Measurements from ENCODE around the gene ANKRD33B. TPM values are rescaled to one million over a fixed set of nuclear protein-coding genes. Genes with fewer than 3 reads are reported as not detected.

Gene ANKRD33B
- total RNA-seq, 1 experiment from 2014 or later, result 10.9 TPM

DNA sequence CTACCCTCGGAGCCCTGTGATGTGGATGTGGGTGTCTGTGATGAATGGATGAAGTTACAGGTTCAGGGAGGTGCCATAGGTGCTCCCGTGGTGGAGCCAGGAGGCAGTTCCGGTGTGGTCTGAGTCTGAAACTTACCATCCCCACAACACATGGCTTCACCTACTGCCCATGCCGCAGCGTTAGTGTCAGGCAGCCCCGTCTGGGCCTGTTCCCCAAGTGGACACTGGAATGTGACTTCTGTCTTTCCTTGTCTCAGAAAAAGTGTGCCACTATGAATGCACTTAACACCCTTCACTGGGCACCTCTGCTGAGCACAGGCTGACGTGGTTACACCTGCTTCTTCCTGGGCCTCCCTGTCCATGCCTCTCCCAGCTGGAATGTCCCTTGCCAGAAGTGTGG lies 8.6 kb downstream of the ANKRD33B start:
- Histone ChIP-seq H3K4me2 (ENCODE audit: low read length) (no peak overlapping the region), H3K4me1 (ENCODE audit: control insufficient read depth in 1 of 2, insufficient read depth in 2 of 2, low read length in 2 of 2) (peaks cover 2 to 26% of the 10 kb centered on the region in 2 experiments; a peak in 2 of 4 replicates), H3K9me2 (ENCODE audit: insufficient read depth) (no peaks in the 10 kb centered on the region), H3K27ac (ENCODE audit: low read depth, low read length) (no peak overlapping the region), H3K9ac (ENCODE audit: low read length) (no peak overlapping the region), H3K36me3 (ENCODE audit: control insufficient read depth in 1 of 2, insufficient read depth in 2 of 2, low read length in 2 of 2) (0 out of 4 replicates have a peak, but pooled peaks cover 0 to 6% of the 10 kb centered on the region in 2 experiments), H2AFZ (ENCODE audit: low read depth, low read length, poor library complexity, severe bottlenecking) (no peak overlapping the region), H3K27me3 (ENCODE audit: insufficient read depth, low read length) (no peaks in the 10 kb centered on the region), H3K4me3 (replicated peaks in 1 of 2; ENCODE audit: low read depth in 1 of 2, low read length in 2 of 2) (no peak overlapping the region), H3K79me2 (ENCODE audit: insufficient read depth, low read length) (peaks cover 73% of the 10 kb centered on the region), H3K9me3 (ENCODE audit: control insufficient read depth in 1 of 2, insufficient read depth in 1 of 2, low read depth in 1 of 2, low read length in 2 of 2) (no peaks in the 10 kb centered on the region), H4K20me1 (ENCODE audit: insufficient read depth) (no peaks in the 10 kb centered on the region; the same call in 1 of the 2 replicates)
- no peak for ATAC-seq
- ChIA-PET CTCF (no interaction called here), RAD21 (ENCODE audit: low non-redundant PET in 1 of 2, low total read pairs in 2 of 2, uncharacterized antibody in 2 of 2, unreplicated experiment in 2 of 2) (no interaction called here), POLR2A (no interaction called here)
- intact Hi-C loops (cut with micrococcal nuclease), result no loop called here
- BruUV-seq (replicated peaks), result no TSS peak
- TF ChIP-seq SIN3A (IDR thresholded peaks at IDR 0.05; ENCODE audit: low read depth) (no peak), SRF (IDR thresholded peaks at IDR 0.05; ENCODE audit: low read depth) (no peak), ZNF274 (IDR thresholded peaks at IDR 0.05; ENCODE audit: low read depth, low read length) (no peak), CEBPB (IDR thresholded peaks at IDR 0.05; ENCODE audit: low read depth) (no peak), JUND (IDR thresholded peaks at IDR 0.05) (no peak)
- TF ChIP-seq, protein P1, sequence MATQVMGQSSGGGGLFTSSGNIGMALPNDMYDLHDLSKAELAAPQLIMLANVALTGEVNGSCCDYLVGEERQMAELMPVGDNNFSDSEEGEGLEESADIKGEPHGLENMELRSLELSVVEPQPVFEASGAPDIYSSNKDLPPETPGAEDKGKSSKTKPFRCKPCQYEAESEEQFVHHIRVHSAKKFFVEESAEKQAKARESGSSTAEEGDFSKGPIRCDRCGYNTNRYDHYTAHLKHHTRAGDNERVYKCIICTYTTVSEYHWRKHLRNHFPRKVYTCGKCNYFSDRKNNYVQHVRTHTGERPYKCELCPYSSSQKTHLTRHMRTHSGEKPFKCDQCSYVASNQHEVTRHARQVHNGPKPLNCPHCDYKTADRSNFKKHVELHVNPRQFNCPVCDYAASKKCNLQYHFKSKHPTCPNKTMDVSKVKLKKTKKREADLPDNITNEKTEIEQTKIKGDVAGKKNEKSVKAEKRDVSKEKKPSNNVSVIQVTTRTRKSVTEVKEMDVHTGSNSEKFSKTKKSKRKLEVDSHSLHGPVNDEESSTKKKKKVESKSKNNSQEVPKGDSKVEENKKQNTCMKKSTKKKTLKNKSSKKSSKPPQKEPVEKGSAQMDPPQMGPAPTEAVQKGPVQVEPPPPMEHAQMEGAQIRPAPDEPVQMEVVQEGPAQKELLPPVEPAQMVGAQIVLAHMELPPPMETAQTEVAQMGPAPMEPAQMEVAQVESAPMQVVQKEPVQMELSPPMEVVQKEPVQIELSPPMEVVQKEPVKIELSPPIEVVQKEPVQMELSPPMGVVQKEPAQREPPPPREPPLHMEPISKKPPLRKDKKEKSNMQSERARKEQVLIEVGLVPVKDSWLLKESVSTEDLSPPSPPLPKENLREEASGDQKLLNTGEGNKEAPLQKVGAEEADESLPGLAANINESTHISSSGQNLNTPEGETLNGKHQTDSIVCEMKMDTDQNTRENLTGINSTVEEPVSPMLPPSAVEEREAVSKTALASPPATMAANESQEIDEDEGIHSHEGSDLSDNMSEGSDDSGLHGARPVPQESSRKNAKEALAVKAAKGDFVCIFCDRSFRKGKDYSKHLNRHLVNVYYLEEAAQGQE (IDR thresholded peaks at IDR 0.05; ENCODE audit: low read depth), result no peak
- TF ChIP-seq, protein P2, sequence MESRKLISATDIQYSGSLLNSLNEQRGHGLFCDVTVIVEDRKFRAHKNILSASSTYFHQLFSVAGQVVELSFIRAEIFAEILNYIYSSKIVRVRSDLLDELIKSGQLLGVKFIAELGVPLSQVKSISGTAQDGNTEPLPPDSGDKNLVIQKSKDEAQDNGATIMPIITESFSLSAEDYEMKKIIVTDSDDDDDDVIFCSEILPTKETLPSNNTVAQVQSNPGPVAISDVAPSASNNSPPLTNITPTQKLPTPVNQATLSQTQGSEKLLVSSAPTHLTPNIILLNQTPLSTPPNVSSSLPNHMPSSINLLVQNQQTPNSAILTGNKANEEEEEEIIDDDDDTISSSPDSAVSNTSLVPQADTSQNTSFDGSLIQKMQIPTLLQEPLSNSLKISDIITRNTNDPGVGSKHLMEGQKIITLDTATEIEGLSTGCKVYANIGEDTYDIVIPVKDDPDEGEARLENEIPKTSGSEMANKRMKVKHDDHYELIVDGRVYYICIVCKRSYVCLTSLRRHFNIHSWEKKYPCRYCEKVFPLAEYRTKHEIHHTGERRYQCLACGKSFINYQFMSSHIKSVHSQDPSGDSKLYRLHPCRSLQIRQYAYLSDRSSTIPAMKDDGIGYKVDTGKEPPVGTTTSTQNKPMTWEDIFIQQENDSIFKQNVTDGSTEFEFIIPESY (IDR thresholded peaks at IDR 0.05; ENCODE audit: extremely low read depth, insufficient replicate concordance, low read length), result no peak
- DNase-seq (ENCODE audit: low read depth, low spot score), result no peak

Data from HCT116 (cell line).